ENCODE data around the gene HSD17B11. TPM values are rescaled to one million over a fixed set of nuclear protein-coding genes. Genes with fewer than 3 reads are reported as not detected.

HSD17B11 gene
- total and polyA plus RNA-seq, 2 of the 8 experiments (the other 6 are each of a cell fraction or from before 2014, with no cell fraction given): 6.0 to 9.0 TPM

DNA sequence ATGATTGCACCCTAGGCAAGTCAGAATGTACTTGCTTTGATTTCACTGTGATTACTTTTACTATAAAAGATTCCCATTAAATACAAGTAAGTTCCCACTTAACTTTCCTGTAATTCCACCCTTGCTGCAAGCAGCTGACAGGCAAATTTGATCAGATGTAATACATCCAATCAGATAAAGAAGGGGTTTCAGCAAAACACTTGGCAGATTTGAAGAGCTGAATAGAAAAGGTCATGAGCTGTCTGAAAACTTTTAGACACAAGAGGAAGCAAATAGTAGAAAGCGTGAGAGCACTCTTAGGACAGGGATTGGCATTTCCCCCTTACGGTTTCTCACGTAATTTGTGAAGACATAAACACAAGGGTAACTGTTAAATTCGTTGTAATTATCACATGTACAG, 91.1 kb downstream of the HSD17B11 start:
- Histone ChIP-seq H4K91ac (replicated peaks; ENCODE audit: insufficient read length, low read length) (no peak overlapping the region), H3K27ac (ENCODE audit: low read depth, low read length) (no peak overlapping the region), H2AK5ac (ENCODE audit: low read depth, low read length) (no peak overlapping the region), H3K4me1 (replicated peaks in 1 of 4; ENCODE audit: control insufficient read depth in 3 of 4, insufficient read depth in 4 of 4, low read length in 3 of 4) (no peaks in the 10 kb centered on the region), H3K9ac (replicated peaks in 1 of 4; ENCODE audit: extremely low read depth in 1 of 4, low read depth in 3 of 4, low read length in 3 of 4) (no peak overlapping the region), H2BK5ac (ENCODE audit: low read depth, low read length) (no peak overlapping the region), H4K5ac (ENCODE audit: insufficient read length, low read depth, low read length) (no peak overlapping the region), H2BK15ac (ENCODE audit: low read length) (no peak overlapping the region), H3K79me1 (ENCODE audit: low read depth, low read length) (no peaks in the 10 kb centered on the region), H3K4me3 (ENCODE audit: extremely low read depth in 1 of 4, insufficient read depth in 2 of 4, low read depth in 3 of 4, low read length in 4 of 4) (no peak overlapping the region), H2AFZ (ENCODE audit: low read length) (no peak overlapping the region), H2BK120ac (replicated peaks; ENCODE audit: low read depth, low read length) (no peak overlapping the region), H3K23ac (ENCODE audit: insufficient read length) (no peak overlapping the region), H3K9me3 (ENCODE audit: insufficient read depth in 2 of 2, low read depth in 1 of 2, low read length in 1 of 2) (no peaks in the 10 kb centered on the region), H3K18ac (ENCODE audit: extremely low read depth, low read length) (no peak overlapping the region), H4K8ac (ENCODE audit: extremely low read depth, insufficient read depth, low read length) (no peak overlapping the region), H2BK20ac (ENCODE audit: low read length) (no peak overlapping the region), H3K23me2 (ENCODE audit: low read depth, low read length) (no peaks in the 10 kb centered on the region), H2BK12ac (ENCODE audit: low read depth, low read length) (no peak overlapping the region), H3K27me3 (replicated peaks in 1 of 4; ENCODE audit: control insufficient read depth in 3 of 4, extremely low read depth in 1 of 4, insufficient read depth in 3 of 4, low read length in 3 of 4) (no peaks in the 10 kb centered on the region), H3K79me2 (ENCODE audit: control insufficient read depth in 1 of 2, insufficient read depth in 2 of 2, low read length in 2 of 2) (no peaks in the 10 kb centered on the region), H3K4me2 (ENCODE audit: insufficient read depth in 1 of 2, low read depth in 2 of 2, low read length in 2 of 2) (no peak overlapping the region), H3K36me3 (ENCODE audit: control insufficient read depth in 2 of 4, insufficient read depth in 4 of 4, low read length in 3 of 4) (no peaks in the 10 kb centered on the region), H3K4ac (replicated peaks; ENCODE audit: insufficient read length, low read depth, low read length) (no peak overlapping the region), H4K20me1 (replicated peaks in 1 of 2; ENCODE audit: control insufficient read depth in 1 of 2, insufficient read depth in 2 of 2, low read length in 2 of 2) (no peaks in the 10 kb centered on the region), H3K14ac (ENCODE audit: insufficient read length) (no peak overlapping the region), H3K56ac (replicated peaks; ENCODE audit: insufficient read length, low read depth, low read length) (no peak overlapping the region)
- FAIRE-seq: no peak
- CTCF ChIA-PET (ENCODE audit: partially characterized antibody): no interaction called here
- WGBS, 2 experiments (ENCODE audit: extremely low coverage in 1 of 2, insufficient coverage in 1 of 2, insufficient read length in 1 of 2, insufficient replicate concordance in 2 of 2, low coverage in 1 of 2, low lambda C conversion rate in 2 of 2, missing lambda C conversion rate in 1 of 2): 94% methylated on average over 4 of the region's 4 CpGs; no CpG with 5 or more reads in 1 of the 2 experiments
- POLR2A ChIA-PET (ENCODE audit: partially characterized antibody): no interaction called here
- TF ChIP-seq CREB1 (IDR thresholded peaks at IDR 0.05) (no peak), BACH1 (IDR thresholded peaks at IDR 0.05; ENCODE audit: low read length) (no peak), TBP (IDR thresholded peaks at IDR 0.05; ENCODE audit: low read depth, low read length) (no peak), KDM5A (IDR thresholded peaks at IDR 0.05; ENCODE audit: low read length) (no peak), SP4 (IDR thresholded peaks at IDR 0.05; ENCODE audit: low read length) (no peak), JUN (IDR thresholded peaks at IDR 0.05; ENCODE audit: low read depth, low read length) (no peak), SIX5 (IDR thresholded peaks at IDR 0.05; ENCODE audit: low read depth, low read length) (no peak), TAF7 (optimal IDR thresholded peaks at IDR 0.05; ENCODE audit: borderline replicate concordance, low read depth, low read length) (no peak), PHF8 (conservative IDR thresholded peaks at IDR 0.05; ENCODE audit: low read depth, low read length) (no peak)
- no peak for DNase-seq (ENCODE audit: low read depth in 1 of 2, low spot score in 2 of 2)

Data from H1 (cell line).